Lower leg skin (tissue), 4 donors: ENCODE results near the gene MINDY4. TPM values are rescaled to one million over a fixed set of nuclear protein-coding genes. Genes with fewer than 3 reads are reported as not detected.
A peak's percentile ranks its signal among the peaks of the same experiment; 100 is the strongest.

Experiments
- DNase-seq, 2 donors: peaks; one replicate each; pipeline ENCODE4 v3.0.0-alpha.2; 2019; ENCODE audit warnings: low spot score in 2 of 2
- H3K4me3 ChIP-seq: fragments of 200-600 bp; sonication (generic); 2 replicates; pipeline ENCODE4 v1.5.1; 2017; ENCODE audit warnings: mild to moderate bottlenecking, low read depth; ENCODE audit not compliant: poor library complexity, severe bottlenecking
- CTCF ChIP-seq, 3 donors: fragments of 450-650 bp; IDR thresholded peaks; one replicate each; pipeline ENCODE4 v1.5.1; 2016; ENCODE audit warnings: antibody characterized with exemption in 3 of 3, mild to moderate bottlenecking in 3 of 3, moderate library complexity in 2 of 3
- POLR2A ChIP-seq, 2 donors: fragments of 450-650 bp; IDR thresholded peaks; one replicate each; pipeline ENCODE4 v1.6.1; 2016 to 2017; ENCODE audit warnings: antibody characterized with exemption in 2 of 2, mild to moderate bottlenecking in 1 of 2, moderate library complexity in 1 of 2
- WGBS, 2 donors: methylation state at CpG; one replicate each; pipeline ENCODE4 v1.1.5; 2018; 5-methylcytosine and 5-hydroxymethylcytosine counted together
- intact Hi-C: fragments of 100-400 bp; cut with DNase I; formaldehyde crosslinking; loops from one replicate; pipeline ENCODE4 v1.15.0; 2023; ENCODE audit warnings: low total_unique reads
- total RNA-seq, 4 donors: library from RNA; depleted of rRNA; stranded (reverse); fragments of >200 nt; gene quantifications; one replicate each; pipeline ENCODE4 v1.1.0, GENCODE V29; 2016

The MINDY4 gene
- total RNA-seq, 4 donors from 2014 or later: 4.0 to 4.7 (median 4.4) TPM

- TF ChIP-seq CTCF (IDR thresholded peaks at IDR 0.05) (no peak), POLR2A (IDR thresholded peaks at IDR 0.05) (no peak)
- DNase-seq: peak in 1 of 2 donors; percentile 42
- H3K4me3 ChIP-seq: no peak overlapping the region
- WGBS, 2 donors: 68 to 86% methylated on average over 7 of the region's 7 CpGs
- intact Hi-C loops: no loop called here
Measured at GRCh38 chr7:30841801-30842541, 70.8 kb downstream of the MINDY4 start.

GRCh38 chr7:30842542-30843451 is 71.6 kb downstream of the MINDY4 start:
- TF ChIP-seq POLR2A (IDR thresholded peaks at IDR 0.05) (no peak), CTCF (IDR thresholded peaks at IDR 0.05) (no peak)
- peak in 1 of 2 donors; percentile 77 for DNase-seq
- WGBS, 2 donors: 74 to 80% methylated on average over 8 of the region's 8 CpGs
- no peak overlapping the region for H3K4me3 ChIP-seq
- intact Hi-C loops: no loop called here

GRCh38 chr7:30843741-30844482 is 72.7 kb downstream of the MINDY4 start:
- H3K4me3 ChIP-seq: no peak overlapping the region
- intact Hi-C loops: no loop called here
- TF ChIP-seq CTCF (IDR thresholded peaks at IDR 0.05) (no peak), POLR2A (IDR thresholded peaks at IDR 0.05) (no peak)
- WGBS, 2 donors: 90 to 92% methylated on average over 11 of the region's 11 CpGs
- peak in 1 of 2 donors; percentile 77 for DNase-seq

GRCh38 chr7:30844483-30844874 is 73.3 kb downstream of the MINDY4 start:
- no peak for TF ChIP-seq POLR2A (IDR thresholded peaks at IDR 0.05)
- no peak for TF ChIP-seq CTCF (IDR thresholded peaks at IDR 0.05)
- intact Hi-C loops: no loop called here
- WGBS, 2 donors: 88 to 90% methylated on average over 4 of the region's 4 CpGs
- no peak overlapping the region for H3K4me3 ChIP-seq
- peak in 1 of 2 donors; percentile 74 for DNase-seq

GRCh38 chr7:30844916-30845315 is 73.7 kb downstream of the MINDY4 start:
- intact Hi-C loops: no loop called here
- WGBS, 2 donors: 64 to 74% methylated on average over 3 of the region's 3 CpGs
- DNase-seq: no peak
- H3K4me3 ChIP-seq: no peak overlapping the region
- TF ChIP-seq POLR2A (IDR thresholded peaks at IDR 0.05): no peak
